Lung (tissue), 12 donors: Measurements from ENCODE around the gene CFI. TPM values are rescaled to one million over a fixed set of nuclear protein-coding genes. Genes with fewer than 3 reads are reported as not detected.

Experiments
- ATAC-seq: fragments of 200-7000 bp; cut with Tn5 transposase; one replicate; pipeline ENCODE4 v1.9.1; 2020; ENCODE audit warnings: moderate number of reproducible peaks; ENCODE audit not compliant: insufficient read depth, low FRiP score
- DNase-seq, 3 donors: peaks; one replicate each; pipeline ENCODE4 v3.0.0-alpha.2; 2013 to 2017
- H3K27ac ChIP-seq, 2 donors: one replicate each; pipeline ENCODE4 v1.5.1; 2013; ENCODE audit warnings: mild to moderate bottlenecking in 2 of 2, moderate library complexity in 2 of 2, control low read depth in 1 of 2, inconsistent platforms in 1 of 2, low read depth in 1 of 2, low read length in 1 of 2
- H3K27me3 ChIP-seq, 3 donors: one replicate each; pipeline ENCODE4 v1.5.1; 2013; ENCODE audit warnings: low read length in 2 of 3; ENCODE audit not compliant: control insufficient read depth in 3 of 3, insufficient read depth in 3 of 3
- H3K36me3 ChIP-seq, 4 donors: one replicate each; pipeline ENCODE4 v1.5.1; 2013; ENCODE audit warnings: low read length in 4 of 4, mild to moderate bottlenecking in 1 of 4, moderate library complexity in 1 of 4; ENCODE audit not compliant: control insufficient read depth in 4 of 4, insufficient read depth in 4 of 4
- H3K4me1 ChIP-seq, 5 donors: one replicate each; pipeline ENCODE4 v1.5.1; 2013; ENCODE audit warnings: low read length in 5 of 5, mild to moderate bottlenecking in 2 of 5, moderate library complexity in 1 of 5; ENCODE audit not compliant: control insufficient read depth in 5 of 5, insufficient read depth in 5 of 5
- H3K4me3 ChIP-seq: one replicate; pipeline ENCODE4 v1.5.1; 2013; ENCODE audit warnings: mild to moderate bottlenecking, control low read depth, moderate library complexity
- H3K9ac ChIP-seq, 2 donors: one replicate each; pipeline ENCODE4 v1.5.1; 2013; ENCODE audit warnings: low read length in 2 of 2, control low read depth in 1 of 2; ENCODE audit not compliant: insufficient read depth in 1 of 2
- H3K9me3 ChIP-seq, 4 donors: one replicate each; pipeline ENCODE4 v1.5.1; 2013; ENCODE audit warnings: low read length in 3 of 4, mild to moderate bottlenecking in 1 of 4, moderate library complexity in 1 of 4; ENCODE audit not compliant: control insufficient read depth in 4 of 4, insufficient read depth in 3 of 4
- WGBS, 2 donors: extraction: QIAGEN DNeasy Blood & Tissue Kit; methylation state at CpG; one replicate each; pipeline ENCODE4 v1.1.7; 2013; 5-methylcytosine and 5-hydroxymethylcytosine counted together
- polyA plus RNA-seq, 2 donors: library from polyadenylated mRNA; stranded (reverse); fragments of 200-250 nt; gene quantifications; one replicate each; pipeline ENCODE4 v1.2.1, GENCODE V29; 2013
- total RNA-seq, 2 donors: library from RNA; depleted of rRNA in 1 of 2; stranded (reverse); fragments of >200 nt in 1 of 2; gene quantifications; one replicate each; pipeline ENCODE4 v1.2.1, GENCODE V29; 2014 to 2021
- TF ChIP-seq, protein P1 (sequence below): IDR thresholded peaks from 2 replicates; pipeline ENCODE4 v1.5.1; 2012; ENCODE audit warnings: mild to moderate bottlenecking; ENCODE audit errors: control extremely low read depth, extremely low read depth
- donor health status: control.
- donor health status: control.
- donor health status: Bipolar disorder and iron deficiency.
- donor health status: healthy.
- donor health status: DM: yes; HTN: yes; CAD: no.

The CFI gene
- total and polyA plus RNA-seq, 4 donors, result 38.2 to 150 (median 60.8) TPM

DNA sequence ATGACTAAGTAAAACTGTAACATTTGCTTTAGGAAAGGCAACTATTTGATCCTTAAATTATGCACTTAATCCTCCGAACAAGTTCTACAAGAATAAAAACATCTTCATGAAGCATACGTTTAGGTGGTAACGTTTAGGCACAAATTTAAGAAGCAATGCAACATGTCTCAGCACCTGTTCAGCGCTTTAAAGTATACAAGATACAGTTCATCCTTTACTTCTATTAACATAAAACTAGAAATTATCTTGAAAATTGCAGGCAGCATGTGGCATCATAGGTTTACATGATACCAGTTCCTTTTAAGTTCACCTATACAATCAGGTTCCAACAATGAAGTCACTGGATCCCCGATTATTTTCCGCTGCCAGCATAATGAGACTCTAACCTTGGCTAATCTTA is 73.4 kb downstream of the CFI start:
- no peak overlapping the region for H3K27ac ChIP-seq
- H3K27me3 ChIP-seq, result no peaks in the 10 kb centered on the region
- no peak overlapping the region for H3K4me3 ChIP-seq
- peak overlapping the region; percentile 75 to 82 for H3K9ac ChIP-seq
- peaks cover 0 to 18% (median 0%) of the 10 kb centered on the region in 5 donors for H3K4me1 ChIP-seq
- no peak for ATAC-seq
- TF ChIP-seq, protein P1, sequence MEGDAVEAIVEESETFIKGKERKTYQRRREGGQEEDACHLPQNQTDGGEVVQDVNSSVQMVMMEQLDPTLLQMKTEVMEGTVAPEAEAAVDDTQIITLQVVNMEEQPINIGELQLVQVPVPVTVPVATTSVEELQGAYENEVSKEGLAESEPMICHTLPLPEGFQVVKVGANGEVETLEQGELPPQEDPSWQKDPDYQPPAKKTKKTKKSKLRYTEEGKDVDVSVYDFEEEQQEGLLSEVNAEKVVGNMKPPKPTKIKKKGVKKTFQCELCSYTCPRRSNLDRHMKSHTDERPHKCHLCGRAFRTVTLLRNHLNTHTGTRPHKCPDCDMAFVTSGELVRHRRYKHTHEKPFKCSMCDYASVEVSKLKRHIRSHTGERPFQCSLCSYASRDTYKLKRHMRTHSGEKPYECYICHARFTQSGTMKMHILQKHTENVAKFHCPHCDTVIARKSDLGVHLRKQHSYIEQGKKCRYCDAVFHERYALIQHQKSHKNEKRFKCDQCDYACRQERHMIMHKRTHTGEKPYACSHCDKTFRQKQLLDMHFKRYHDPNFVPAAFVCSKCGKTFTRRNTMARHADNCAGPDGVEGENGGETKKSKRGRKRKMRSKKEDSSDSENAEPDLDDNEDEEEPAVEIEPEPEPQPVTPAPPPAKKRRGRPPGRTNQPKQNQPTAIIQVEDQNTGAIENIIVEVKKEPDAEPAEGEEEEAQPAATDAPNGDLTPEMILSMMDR, result no peak
- H3K9me3 ChIP-seq, result no peaks in the 10 kb centered on the region
- peak in 1 of 3 donors; percentile 8 for DNase-seq
- WGBS, 2 donors, result 67 to 82% methylated on average over 6 of the region's 6 CpGs
- H3K36me3 ChIP-seq, result no peaks in the 10 kb centered on the region

DNA sequence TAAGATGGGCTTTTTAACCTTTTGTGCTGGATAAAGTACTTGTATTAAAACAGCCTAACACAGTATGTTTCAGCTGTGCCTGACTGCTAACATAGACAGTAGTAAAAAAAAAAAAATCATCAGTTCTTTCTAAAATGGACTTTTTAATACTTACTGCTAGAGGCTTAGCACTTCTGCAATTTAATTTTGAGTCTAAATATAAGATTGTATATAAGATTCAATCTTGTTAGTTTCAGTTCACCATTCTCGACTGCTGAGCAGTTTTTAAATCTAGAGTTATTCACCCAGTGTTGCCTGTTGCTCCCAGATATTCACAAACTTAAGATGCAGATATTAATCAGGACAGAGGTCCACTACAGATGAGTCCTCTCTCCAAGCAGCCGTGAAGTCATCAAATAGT is 78.7 kb downstream of the CFI start:
- TF ChIP-seq, protein P1, result no peak
- Histone ChIP-seq H3K4me3 (no peak overlapping the region), H3K4me1 (peaks cover 0 to 5% (median 0%) of the 10 kb centered on the region in 5 donors), H3K9ac (no peak overlapping the region), H3K9me3 (no peaks in the 10 kb centered on the region), H3K36me3 (peaks cover 0 to 6% (median 0%) of the 10 kb centered on the region in 4 donors), H3K27ac (no peak overlapping the region), H3K27me3 (no peaks in the 10 kb centered on the region)
- DNase-seq (no peak), ATAC-seq (no peak)
- WGBS, 2 donors, result 82 to 89% methylated on average over 2 of the region's 2 CpGs

DNA sequence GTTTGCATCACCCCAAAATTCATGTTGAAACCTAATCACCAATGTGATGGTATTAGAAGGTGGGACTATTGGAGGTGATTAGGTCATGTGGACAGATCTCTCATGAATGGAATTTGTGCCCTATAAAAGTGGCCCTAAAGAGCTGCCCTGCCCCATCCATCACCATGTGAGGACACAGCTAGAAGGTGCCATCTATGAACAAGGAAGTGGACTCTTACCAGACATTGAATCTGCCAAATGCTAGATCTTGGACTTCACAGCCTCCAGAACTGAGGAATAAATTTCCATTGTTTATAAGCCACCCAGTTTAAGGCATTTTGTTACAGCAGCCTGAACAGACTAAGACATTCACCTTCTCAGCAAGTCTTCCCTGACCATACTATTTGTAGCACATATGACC is 79.4 kb downstream of the CFI start:
- no peak overlapping the region for H3K9ac ChIP-seq
- no peaks in the 10 kb centered on the region for H3K9me3 ChIP-seq
- H3K4me3 ChIP-seq, result no peak overlapping the region
- TF ChIP-seq, protein P1, result no peak
- DNase-seq, result no peak
- H3K27ac ChIP-seq, result no peak overlapping the region
- H3K36me3 ChIP-seq, result peaks cover 0 to 6% (median 0%) of the 10 kb centered on the region in 4 donors
- ATAC-seq, result no peak
- H3K27me3 ChIP-seq, result no peaks in the 10 kb centered on the region
- H3K4me1 ChIP-seq, result no peaks in the 10 kb centered on the region

DNA sequence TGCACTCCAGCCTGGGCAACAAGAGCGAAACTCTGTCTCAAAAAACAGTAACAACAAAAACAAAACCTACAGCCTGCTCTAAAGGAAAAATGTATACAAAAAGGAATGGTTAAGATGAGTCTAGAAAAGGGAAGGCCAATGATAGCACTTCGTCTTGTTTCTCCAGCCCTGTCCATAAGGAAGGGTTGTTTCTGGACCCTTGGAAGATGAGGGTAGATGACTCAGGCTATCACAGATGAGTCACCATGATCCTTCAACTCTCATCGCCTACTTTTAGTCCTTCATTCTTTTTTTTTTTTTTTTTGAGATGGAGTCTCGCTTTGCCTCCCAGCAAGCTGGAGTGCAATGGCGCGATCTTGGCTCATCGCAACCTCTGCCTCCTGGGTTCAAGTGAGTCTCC is 80.8 kb downstream of the CFI start:
- ATAC-seq, result no peak
- Histone ChIP-seq H3K27ac (no peak overlapping the region), H3K27me3 (no peaks in the 10 kb centered on the region), H3K9me3 (no peaks in the 10 kb centered on the region), H3K4me1 (no peaks in the 10 kb centered on the region), H3K4me3 (no peak overlapping the region), H3K36me3 (peaks cover 0 to 16% (median 7%) of the 10 kb centered on the region in 4 donors), H3K9ac (no peak overlapping the region)
- no peak for DNase-seq
- 95 to 98% methylated on average over 7 of the region's 7 CpGs for WGBS, 2 donors
- TF ChIP-seq, protein P1, result no peak
